ENCODE data around the gene PMFBP1. TPM values are rescaled to one million over a fixed set of nuclear protein-coding genes. Genes with fewer than 3 reads are reported as not detected.

The PMFBP1 gene
- total RNA-seq, 1 experiment from 2014 or later: 2.7 TPM

- DNase-seq: no peak
- H3K4me1 Mint-ChIP-seq: peaks cover 14 to 16% of the 10 kb centered on the region in 2 experiments
These were observed 77.7 kb downstream of the PMFBP1 start for GRCh38 chr16:72094266-72094610.

More at GRCh38 chr16:72094266-72094610, 77.7 kb downstream of the PMFBP1 start:
- Mint-ChIP-seq H3K27ac (peak overlapping the region; percentile 92 to 99 (median 99)), H3K9me3 (no peaks in the 10 kb centered on the region), H3K27me3 (ENCODE audit: low read depth) (no peaks in the 10 kb centered on the region), H3K36me3 (ENCODE audit: insufficient read depth in 1 of 3, low read depth in 3 of 3) (peaks cover 2 to 38% (median 37%) of the 10 kb centered on the region in 3 experiments; a peak in 5 of 7 replicates), H3K4me3 (peak overlapping the region; percentile 98)
- H4K20me1 ChIP-seq (ENCODE audit: control insufficient read depth, insufficient read depth, insufficient read length): no peaks in the 10 kb centered on the region
- no peaks in the 10 kb centered on the region for H3K9me3 ChIP-seq (ENCODE audit: control insufficient read depth, low read depth, low read length)
- no CpG with 5 or more reads among the region's 11 CpGs for WGBS (ENCODE audit: extremely low coverage, insufficient read length, low lambda C conversion rate)
- H3K14ac ChIP-seq (ENCODE audit: insufficient read depth, low read length): no peak overlapping the region; the same call in 1 of the 2 replicates
- H3K27me3 ChIP-seq (ENCODE audit: insufficient read depth, low read length): no peaks in the 10 kb centered on the region
- H2BK120ac ChIP-seq (ENCODE audit: low read depth, low read length, poor library complexity, severe bottlenecking): no peak overlapping the region
- H2BK20ac ChIP-seq (ENCODE audit: low read depth, low read length, poor library complexity, severe bottlenecking): no peak overlapping the region
- no peak overlapping the region for H2BK12ac ChIP-seq (ENCODE audit: insufficient read length, low read depth, low read length)
- no peak overlapping the region for H2AK5ac ChIP-seq (ENCODE audit: insufficient read length, low read length)
- peak overlapping the region; percentile 85 for H3K9ac ChIP-seq (ENCODE audit: extremely low read depth, insufficient read length, low read length)
- peaks cover 12% of the 10 kb centered on the region; the same call in 1 of the 2 replicates for H3K79me2 ChIP-seq (ENCODE audit: insufficient read depth, low read length)
- H4K91ac ChIP-seq (ENCODE audit: insufficient read length, low read depth, low read length): no peak overlapping the region
- TF ChIP-seq CTCF (conservative IDR thresholded peaks at IDR 0.05): no peak
- H2BK5ac ChIP-seq (ENCODE audit: insufficient read length, low read length): no peak overlapping the region
- no peak overlapping the region for H3K23ac ChIP-seq (ENCODE audit: insufficient read length, low read depth, low read length)
- no peak overlapping the region for H3K18ac ChIP-seq (ENCODE audit: insufficient read length, low read depth, low read length)
- no peak overlapping the region for H3K56ac ChIP-seq (ENCODE audit: insufficient read length, low read depth, low read length)
- H3K4ac ChIP-seq (ENCODE audit: low read depth, low read length): no peak overlapping the region
- H3K4me2 ChIP-seq (ENCODE audit: insufficient read depth, insufficient read length, low read length): peak overlapping the region; percentile 93
- peaks cover 6% of the 10 kb centered on the region for H3K23me2 ChIP-seq (ENCODE audit: insufficient read length, low read depth, low read length, poor library complexity, severe bottlenecking)
- no peak overlapping the region for H3T11ph ChIP-seq (ENCODE audit: low read length)
- peaks cover 7% of the 10 kb centered on the region for H3K79me1 ChIP-seq (ENCODE audit: insufficient read depth, low read depth, low read length, poor library complexity, severe bottlenecking)
- H3K27ac ChIP-seq (ENCODE audit: insufficient read length, low read depth, low read length): no peak overlapping the region
- H3K4me1 ChIP-seq (ENCODE audit: insufficient read depth, low read length): peaks cover 7% of the 10 kb centered on the region; the same call in 1 of the 2 replicates
- H4K8ac ChIP-seq (replicated peaks; ENCODE audit: insufficient read length, low read depth, low read length): no peak overlapping the region
- no peak overlapping the region for H2AFZ ChIP-seq (ENCODE audit: low read length)
- no peak overlapping the region for H4K5ac ChIP-seq (ENCODE audit: insufficient read length, low read depth, low read length)
- H2BK15ac ChIP-seq (ENCODE audit: low read depth, low read length): no peak overlapping the region
